ENCODE data around the gene PICK1. TPM values are rescaled to one million over a fixed set of nuclear protein-coding genes. Genes with fewer than 3 reads are reported as not detected.

Gene PICK1
- total and polyA plus RNA-seq, 2 of the 13 experiments (the other 11 are each of a cell fraction or from before 2014, with no cell fraction given): 19.3 to 25.3 TPM

DNA sequence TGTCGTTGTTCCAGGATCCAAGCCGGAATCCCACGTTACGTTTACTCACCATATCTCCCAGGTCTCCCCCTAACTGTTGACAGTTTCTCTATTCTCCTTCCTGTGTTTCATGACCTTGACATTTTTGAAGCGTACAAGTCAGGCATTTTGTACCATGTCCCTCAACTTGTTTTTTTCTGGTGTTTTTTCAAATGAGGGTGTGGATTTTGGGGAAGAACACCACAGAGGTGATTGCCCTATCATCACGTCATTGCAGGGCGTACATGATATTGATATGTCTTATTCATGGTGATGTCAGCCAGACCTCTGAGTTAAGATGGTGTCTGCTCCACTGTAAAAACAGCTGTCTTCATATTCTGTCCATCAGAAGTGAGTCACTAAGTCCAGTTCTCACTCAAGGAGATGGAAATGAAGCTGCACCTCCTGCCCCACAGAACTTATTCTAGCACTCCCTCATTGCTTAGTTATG, 44.6 kb upstream of the PICK1 start (continued):
- TF ChIP-seq FOXK1 (CRISPR knock-in tag; IDR thresholded peaks at IDR 0.05; ENCODE audit: borderline replicate concordance, low read depth) (peak; percentile 62; the same call in 1 of the 2 replicates), MAF1 (CRISPR knock-in tag; IDR thresholded peaks at IDR 0.05; ENCODE audit: borderline replicate concordance) (no peak), PHF21A (CRISPR knock-in tag; IDR thresholded peaks at IDR 0.05) (peak; percentile 55), SOX5 (CRISPR knock-in tag; IDR thresholded peaks at IDR 0.05; ENCODE audit: borderline replicate concordance) (peak; percentile 80), TEAD3 (CRISPR knock-in tag; optimal IDR thresholded peaks at IDR 0.05; ENCODE audit: borderline replicate concordance) (peak; percentile 77), MEF2D (CRISPR knock-in tag; IDR thresholded peaks at IDR 0.05) (peak; percentile 57; the same call in 1 of the 2 replicates)
- TF ChIP-seq, protein P1, sequence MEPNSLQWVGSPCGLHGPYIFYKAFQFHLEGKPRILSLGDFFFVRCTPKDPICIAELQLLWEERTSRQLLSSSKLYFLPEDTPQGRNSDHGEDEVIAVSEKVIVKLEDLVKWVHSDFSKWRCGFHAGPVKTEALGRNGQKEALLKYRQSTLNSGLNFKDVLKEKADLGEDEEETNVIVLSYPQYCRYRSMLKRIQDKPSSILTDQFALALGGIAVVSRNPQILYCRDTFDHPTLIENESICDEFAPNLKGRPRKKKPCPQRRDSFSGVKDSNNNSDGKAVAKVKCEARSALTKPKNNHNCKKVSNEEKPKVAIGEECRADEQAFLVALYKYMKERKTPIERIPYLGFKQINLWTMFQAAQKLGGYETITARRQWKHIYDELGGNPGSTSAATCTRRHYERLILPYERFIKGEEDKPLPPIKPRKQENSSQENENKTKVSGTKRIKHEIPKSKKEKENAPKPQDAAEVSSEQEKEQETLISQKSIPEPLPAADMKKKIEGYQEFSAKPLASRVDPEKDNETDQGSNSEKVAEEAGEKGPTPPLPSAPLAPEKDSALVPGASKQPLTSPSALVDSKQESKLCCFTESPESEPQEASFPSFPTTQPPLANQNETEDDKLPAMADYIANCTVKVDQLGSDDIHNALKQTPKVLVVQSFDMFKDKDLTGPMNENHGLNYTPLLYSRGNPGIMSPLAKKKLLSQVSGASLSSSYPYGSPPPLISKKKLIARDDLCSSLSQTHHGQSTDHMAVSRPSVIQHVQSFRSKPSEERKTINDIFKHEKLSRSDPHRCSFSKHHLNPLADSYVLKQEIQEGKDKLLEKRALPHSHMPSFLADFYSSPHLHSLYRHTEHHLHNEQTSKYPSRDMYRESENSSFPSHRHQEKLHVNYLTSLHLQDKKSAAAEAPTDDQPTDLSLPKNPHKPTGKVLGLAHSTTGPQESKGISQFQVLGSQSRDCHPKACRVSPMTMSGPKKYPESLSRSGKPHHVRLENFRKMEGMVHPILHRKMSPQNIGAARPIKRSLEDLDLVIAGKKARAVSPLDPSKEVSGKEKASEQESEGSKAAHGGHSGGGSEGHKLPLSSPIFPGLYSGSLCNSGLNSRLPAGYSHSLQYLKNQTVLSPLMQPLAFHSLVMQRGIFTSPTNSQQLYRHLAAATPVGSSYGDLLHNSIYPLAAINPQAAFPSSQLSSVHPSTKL (CRISPR knock-in tag; IDR thresholded peaks at IDR 0.05): peak; percentile 93
- TF ChIP-seq, protein P2, sequence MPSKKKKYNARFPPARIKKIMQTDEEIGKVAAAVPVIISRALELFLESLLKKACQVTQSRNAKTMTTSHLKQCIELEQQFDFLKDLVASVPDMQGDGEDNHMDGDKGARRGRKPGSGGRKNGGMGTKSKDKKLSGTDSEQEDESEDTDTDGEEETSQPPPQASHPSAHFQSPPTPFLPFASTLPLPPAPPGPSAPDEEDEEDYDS (CRISPR knock-in tag; IDR thresholded peaks at IDR 0.05): peak; percentile 26; the same call in 1 of the 2 replicates

DNA sequence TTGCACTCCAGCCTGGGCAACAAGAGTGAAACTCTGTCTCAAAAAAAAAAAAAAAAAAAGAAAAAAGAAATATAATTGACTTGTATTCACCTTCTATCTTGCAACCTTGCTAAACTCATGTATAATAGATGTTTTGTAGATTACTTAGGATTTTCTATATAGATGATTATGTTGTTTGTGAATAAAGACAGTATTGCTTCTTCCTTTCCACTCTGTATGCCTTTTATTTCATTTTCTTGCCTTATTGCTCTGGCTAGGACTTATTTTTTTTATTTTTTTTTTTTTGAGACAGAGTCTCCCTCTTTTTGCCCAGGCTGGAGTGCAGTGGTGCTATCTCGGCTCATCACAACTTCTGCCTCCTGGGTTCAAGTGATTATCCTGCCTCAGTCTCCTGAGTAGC, 43.1 kb upstream of the PICK1 start:
- no peaks in the 10 kb centered on the region; the same call in 1 of the 2 replicates for H3K9me3 ChIP-seq (ENCODE audit: low read length)
- no peaks in the 10 kb centered on the region for H3K27me3 ChIP-seq (ENCODE audit: control insufficient read depth in 1 of 2, insufficient read depth in 2 of 2, low read length in 2 of 2)
- no peak overlapping the region for H3K4me3 ChIP-seq (replicated peaks in 1 of 3; ENCODE audit: insufficient read depth in 1 of 3, low read depth in 2 of 3, low read length in 3 of 3)
- no peak for TF ChIP-seq SIN3A (IDR thresholded peaks at IDR 0.05; ENCODE audit: borderline replicate concordance, low read depth, low read length)
- TF ChIP-seq KDM6A (CRISPR knock-in tag; IDR thresholded peaks at IDR 0.05; ENCODE audit: low read depth): no peak
- no peak for TF ChIP-seq ZNF160 (CRISPR knock-in tag; IDR thresholded peaks at IDR 0.05)
- TF ChIP-seq ZNF75D (CRISPR knock-in tag; IDR thresholded peaks at IDR 0.05; ENCODE audit: borderline replicate concordance): no peak
- no peak for TF ChIP-seq SRY (CRISPR knock-in tag; IDR thresholded peaks at IDR 0.05)
- TF ChIP-seq ZNF703 (CRISPR knock-in tag; IDR thresholded peaks at IDR 0.05; ENCODE audit: borderline replicate concordance): no peak
- no peak overlapping the region for H3K27ac ChIP-seq (ENCODE audit: extremely low read length, insufficient read depth, low read length)
- no peak for DNase-seq (ENCODE audit: low spot score)
- no peaks in the 10 kb centered on the region for H3K79me2 ChIP-seq (ENCODE audit: insufficient read depth, low read length)
- in situ Hi-C loops (cut with HindIII; ENCODE audit: extremely low pct_ligation_motif_present, low pct_unique_long_range_greater_than_20kb) (no loop called here), intact Hi-C loops (cut with micrococcal nuclease; ENCODE audit: unreplicated experiment) (no loop called here)
- WGBS (ENCODE audit: low lambda C conversion rate): 96% methylated on average over 1 of the region's 1 CpG
- ChIA-PET CTCF (ENCODE audit: low intra/inter-chr PET ratio, low total read pairs) (no interaction called here), POLR2A (no interaction called here)
- peaks cover 83% of the 10 kb centered on the region for H3K4me1 ChIP-seq (ENCODE audit: insufficient read depth, low read length)
- H3K36me3 ChIP-seq (replicated peaks in 1 of 2; ENCODE audit: control insufficient read depth in 1 of 2, insufficient read depth in 2 of 2, low read length in 2 of 2): no peaks in the 10 kb centered on the region
- BruUV-seq (replicated peaks): no TSS peak
- FAIRE-seq: no peak
- H2AFZ ChIP-seq (ENCODE audit: low read length): no peak overlapping the region
- ATAC-seq: no peak
- no peak overlapping the region for H3K9ac ChIP-seq (ENCODE audit: insufficient read depth, low read depth, low read length)
- no peaks in the 10 kb centered on the region for H4K20me1 ChIP-seq (ENCODE audit: insufficient read depth, low read length)
- no peak overlapping the region for H3K4me2 ChIP-seq (ENCODE audit: low read depth, low read length)

Data from HepG2 (cell line).